ENCODE data around the gene RAB31.
"Not testable (repeated sequence)": the region's sequence is repeated elsewhere in the genome, so short reads cannot be mapped to it uniquely, and the experiment has no call there.

The RAB31 gene

GRCh38 chr18:9708057-9708433, at the start of gene RAB31:
RAB31 (plus strand) TSS chr18:9708301; CDS start chr18:9708406, 105 bp downstream.
- DNase-seq: no peak

- DNase-seq: no peak
Observed at GRCh38 chr18:9659499-9660375, 48.4 kb upstream of the RAB31 start.

- no peak for DNase-seq
Observed at GRCh38 chr18:9661564-9661963, 46.5 kb upstream of the RAB31 start.

GRCh38 chr18:9663377-9663776, 44.7 kb upstream of the RAB31 start:
- DNase-seq: no peak

GRCh38 chr18:9665314-9665713, 42.8 kb upstream of the RAB31 start:
- no peak for DNase-seq

- DNase-seq: no peak
Observed at GRCh38 chr18:9666548-9666947, 41.6 kb upstream of the RAB31 start.

GRCh38 chr18:9669016-9669415, 39.1 kb upstream of the RAB31 start:
- no peak for DNase-seq

GRCh38 chr18:9671214-9671613, 36.9 kb upstream of the RAB31 start:
- no peak for DNase-seq

- DNase-seq: no peak
Observed at GRCh38 chr18:9673296-9674251, 34.5 kb upstream of the RAB31 start.

GRCh38 chr18:9678216-9678615, 29.9 kb upstream of the RAB31 start:
- not testable (repeated sequence) for DNase-seq

- DNase-seq: no peak
Observed at GRCh38 chr18:9679125-9679524, 29.0 kb upstream of the RAB31 start.

GRCh38 chr18:9681217-9681616, 26.9 kb upstream of the RAB31 start:
- no peak for DNase-seq

- DNase-seq: no peak
Observed at GRCh38 chr18:9682572-9682971, 25.5 kb upstream of the RAB31 start.

GRCh38 chr18:9683418-9684396, 24.4 kb upstream of the RAB31 start:
- DNase-seq: no peak

- DNase-seq: no peak
Observed at GRCh38 chr18:9684881-9685614, 23.1 kb upstream of the RAB31 start.

- DNase-seq: no peak
Observed at GRCh38 chr18:9685615-9685890, 22.5 kb upstream of the RAB31 start.

- DNase-seq: no peak
Observed at GRCh38 chr18:9688036-9688741, 19.9 kb upstream of the RAB31 start.

GRCh38 chr18:9689253-9689652, 18.8 kb upstream of the RAB31 start:
- no peak for DNase-seq

- no peak for DNase-seq
Observed at GRCh38 chr18:9690418-9691188, 17.5 kb upstream of the RAB31 start.

GRCh38 chr18:9691235-9691634, 16.9 kb upstream of the RAB31 start:
- DNase-seq: no peak

GRCh38 chr18:9694174-9694573, 13.9 kb upstream of the RAB31 start:
- DNase-seq: no peak
